HEK293 (cell line): Measurements from ENCODE around the gene SIN3A.
A peak's percentile ranks its signal among the peaks of the same experiment; 100 is the strongest.

ENCODE experiments used
- GLI2 ChIP-seq: fragments of 450-650 bp; formaldehyde crosslinking; IDR thresholded peaks from 2 replicates; pipeline ENCODE4; 2017; ENCODE audit warnings: missing biosample characterization, missing genetic modification characterization, low read depth, borderline replicate concordance
- INSM2 ChIP-seq: fragments of 450-650 bp; formaldehyde crosslinking; IDR thresholded peaks from 2 replicates; pipeline ENCODE4 v1.5.1; 2016; ENCODE audit warnings: missing biosample characterization, missing genetic modification characterization
- KLF8 ChIP-seq: fragments of 450-650 bp; formaldehyde crosslinking; IDR thresholded peaks from 2 replicates; pipeline ENCODE4 v1.5.1; 2016; ENCODE audit warnings: missing biosample characterization, missing genetic modification characterization
- OSR2 ChIP-seq: fragments of 450-650 bp; formaldehyde crosslinking; IDR thresholded peaks from 2 replicates; pipeline ENCODE4 v1.5.1; 2016; ENCODE audit warnings: missing biosample characterization, missing genetic modification characterization
- RBAK ChIP-seq: fragments of 450-650 bp; formaldehyde crosslinking; IDR thresholded peaks from 2 replicates; pipeline ENCODE4 v1.5.1; 2016; ENCODE audit warnings: missing biosample characterization, missing genetic modification characterization
- SP7 ChIP-seq: fragments of 450-650 bp; formaldehyde crosslinking; IDR thresholded peaks from 2 replicates; pipeline ENCODE4 v1.5.1; 2016; ENCODE audit warnings: missing biosample characterization, missing genetic modification characterization
- ZBTB26 ChIP-seq: fragments of 450-650 bp; formaldehyde crosslinking; optimal IDR thresholded peaks from 2 replicates; pipeline ENCODE3; 2016; ENCODE audit warnings: missing biosample characterization, mild to moderate bottlenecking, missing genetic modification characterization
- ZFP3 ChIP-seq: fragments of 450-650 bp; formaldehyde crosslinking; IDR thresholded peaks from 2 replicates; pipeline ENCODE4 v1.5.1; 2016; ENCODE audit warnings: low read depth, missing biosample characterization, missing genetic modification characterization
- ZFP41 ChIP-seq: fragments of 450-650 bp; formaldehyde crosslinking; IDR thresholded peaks from 2 replicates; pipeline ENCODE4 v1.5.1; 2016; ENCODE audit warnings: missing biosample characterization, missing genetic modification characterization, borderline replicate concordance
- ZFP69B ChIP-seq: fragments of 450-650 bp; formaldehyde crosslinking; IDR thresholded peaks from 2 replicates; pipeline ENCODE4 v1.5.1; 2016; ENCODE audit warnings: missing biosample characterization, missing genetic modification characterization
- ZNF174 ChIP-seq: fragments of 450-650 bp; formaldehyde crosslinking; IDR thresholded peaks from 2 replicates; pipeline ENCODE4 v1.5.0; 2017; ENCODE audit warnings: missing biosample characterization, mild to moderate bottlenecking, missing genetic modification characterization
- ZNF2 ChIP-seq: fragments of 450-650 bp; formaldehyde crosslinking; IDR thresholded peaks from 2 replicates; pipeline ENCODE4 v1.5.1; 2016; ENCODE audit warnings: missing biosample characterization, missing genetic modification characterization
- ZNF211 ChIP-seq: fragments of 450-650 bp; formaldehyde crosslinking; IDR thresholded peaks from 2 replicates; pipeline ENCODE4 v1.5.1; 2016; ENCODE audit warnings: low read depth, missing biosample characterization, missing genetic modification characterization
- ZNF214 ChIP-seq: fragments of 450-650 bp; formaldehyde crosslinking; IDR thresholded peaks from 2 replicates; pipeline ENCODE4 v1.5.1; 2017; ENCODE audit warnings: missing biosample characterization, mild to moderate bottlenecking, missing genetic modification characterization, borderline replicate concordance
- ZNF24 ChIP-seq: fragments of 450-650 bp; formaldehyde crosslinking; IDR thresholded peaks from 2 replicates; pipeline ENCODE4 v1.5.1; 2016; ENCODE audit warnings: missing biosample characterization, missing genetic modification characterization
- ZNF292 ChIP-seq: fragments of 450-650 bp; formaldehyde crosslinking; IDR thresholded peaks from 2 replicates; pipeline ENCODE4 v1.5.1; 2016; ENCODE audit warnings: low read depth, missing biosample characterization, missing genetic modification characterization, borderline replicate concordance
- ZNF341 ChIP-seq: fragments of 450-650 bp; formaldehyde crosslinking; IDR thresholded peaks from 2 replicates; pipeline ENCODE4; 2016; ENCODE audit warnings: low read depth, missing biosample characterization, missing genetic modification characterization
- ZNF366 ChIP-seq: fragments of 450-650 bp; formaldehyde crosslinking; conservative IDR thresholded peaks from 2 replicates; pipeline ENCODE4 v1.5.1; 2016; ENCODE audit warnings: missing biosample characterization, missing genetic modification characterization
- ZNF391 ChIP-seq: fragments of 450-650 bp; formaldehyde crosslinking; IDR thresholded peaks from 2 replicates; pipeline ENCODE4 v1.5.1; 2016; ENCODE audit warnings: low read depth, missing biosample characterization, missing genetic modification characterization, borderline replicate concordance
- ZNF449 ChIP-seq: fragments of 450-650 bp; formaldehyde crosslinking; IDR thresholded peaks from 2 replicates; pipeline ENCODE4 v1.5.1; 2017; ENCODE audit warnings: missing biosample characterization, mild to moderate bottlenecking, missing genetic modification characterization, moderate library complexity
- ZNF544 ChIP-seq: fragments of 450-650 bp; formaldehyde crosslinking; IDR thresholded peaks from 2 replicates; pipeline ENCODE4 v1.5.0; 2017; ENCODE audit warnings: missing biosample characterization, missing genetic modification characterization
- ZNF548 ChIP-seq: fragments of 450-650 bp; formaldehyde crosslinking; IDR thresholded peaks from 2 replicates; pipeline ENCODE4 v1.5.1; 2016; ENCODE audit warnings: missing biosample characterization, missing genetic modification characterization
- ZNF571 ChIP-seq: fragments of 450-650 bp; formaldehyde crosslinking; IDR thresholded peaks from 2 replicates; pipeline ENCODE4 v1.5.0; 2017; ENCODE audit warnings: missing biosample characterization, missing genetic modification characterization
- ZNF596 ChIP-seq: fragments of 450-650 bp; IDR thresholded peaks from 2 replicates; pipeline ENCODE4 v1.5.0; 2018; ENCODE audit warnings: missing biosample characterization, mild to moderate bottlenecking, missing genetic modification characterization, moderate library complexity
- ZNF645 ChIP-seq: fragments of 450-650 bp; formaldehyde crosslinking; IDR thresholded peaks from 2 replicates; pipeline ENCODE4; 2016; ENCODE audit warnings: missing biosample characterization, missing genetic modification characterization
- ZNF677 ChIP-seq: fragments of 450-650 bp; IDR thresholded peaks from 2 replicates; pipeline ENCODE4 v1.5.0; 2018; ENCODE audit warnings: missing biosample characterization, mild to moderate bottlenecking, missing genetic modification characterization, moderate library complexity
- ZNF704 ChIP-seq: fragments of 450-650 bp; formaldehyde crosslinking; IDR thresholded peaks from 2 replicates; pipeline ENCODE4 v1.5.1; 2016; ENCODE audit warnings: missing biosample characterization, missing genetic modification characterization
- ZNF707 ChIP-seq: fragments of 450-650 bp; formaldehyde crosslinking; IDR thresholded peaks from 2 replicates; pipeline ENCODE4 v1.5.1; 2016; ENCODE audit warnings: missing biosample characterization, missing genetic modification characterization
- ZNF76 ChIP-seq: fragments of 450-650 bp; formaldehyde crosslinking; IDR thresholded peaks from 2 replicates; pipeline ENCODE4; 2016; ENCODE audit warnings: low read depth, missing biosample characterization, missing genetic modification characterization, borderline replicate concordance
- ZNF777 ChIP-seq: fragments of 450-650 bp; formaldehyde crosslinking; IDR thresholded peaks from 2 replicates; pipeline ENCODE4 v1.5.1; 2017; ENCODE audit warnings: missing biosample characterization, missing genetic modification characterization, borderline replicate concordance
- ZNF785 ChIP-seq: fragments of 450-650 bp; formaldehyde crosslinking; IDR thresholded peaks from 2 replicates; pipeline ENCODE4 v1.5.1; 2016; ENCODE audit warnings: missing biosample characterization, missing genetic modification characterization
- ZSCAN23 ChIP-seq: fragments of 450-650 bp; formaldehyde crosslinking; IDR thresholded peaks from 2 replicates; pipeline ENCODE4 v1.5.1; 2016; ENCODE audit warnings: missing biosample characterization, missing genetic modification characterization
- ZSCAN30 ChIP-seq: fragments of 450-650 bp; IDR thresholded peaks from 2 replicates; pipeline ENCODE4 v1.5.1; 2018; ENCODE audit warnings: missing biosample characterization, mild to moderate bottlenecking, missing genetic modification characterization, moderate library complexity

Gene SIN3A

GRCh38 chr15:75455982-75456531 lies 4.6 kb upstream of the SIN3A start (continued):
- TF ChIP-seq ZNF704 (no peak), ZFP3 (tag by site-specific recombination) (no peak), RBAK (tag by site-specific recombination) (no peak), ZNF544 (tag by site-specific recombination) (no peak), ZFP41 (tag by site-specific recombination) (no peak), ZNF391 (tag by site-specific recombination) (peak; percentile 16; the same call in 1 of the 2 replicates), ZNF214 (no peak), ZNF571 (tag by site-specific recombination) (no peak), ZNF24 (tag by site-specific recombination) (peak; percentile 79), ZNF341 (tag by site-specific recombination) (no peak; the same call in 1 of the 2 replicates), KLF8 (tag by site-specific recombination) (peak; percentile 72; the same call in 1 of the 2 replicates), ZNF211 (tag by site-specific recombination) (no peak), ZNF2 (peak; percentile 48), ZFP69B (tag by site-specific recombination) (no peak), SP7 (tag by site-specific recombination) (peak; percentile 60; the same call in 1 of the 2 replicates), ZNF76 (tag by site-specific recombination) (no peak), GLI2 (tag by site-specific recombination) (no peak), ZSCAN30 (peak; percentile 60; the same call in 1 of the 2 replicates), ZNF548 (no peak), INSM2 (tag by site-specific recombination) (no peak), ZBTB26 (tag by site-specific recombination) (no peak), ZNF174 (tag by site-specific recombination) (no peak), ZNF449 (tag by site-specific recombination) (0 out of 2 replicates have a peak, but pooled peaks have one; percentile 13), ZNF707 (tag by site-specific recombination) (no peak), OSR2 (tag by site-specific recombination) (no peak), ZNF366 (tag by site-specific recombination) (peak; percentile 74; the same call in 1 of the 2 replicates), ZNF785 (tag by site-specific recombination) (0 out of 2 replicates have a peak, but pooled peaks have one; percentile 8), ZSCAN23 (tag by site-specific recombination) (peak; percentile 67; the same call in 1 of the 2 replicates), ZNF677 (tag by site-specific recombination) (no peak), ZNF645 (no peak), ZNF596 (tag by site-specific recombination) (no peak), ZNF777 (tag by site-specific recombination) (no peak), ZNF292 (tag by site-specific recombination) (no peak)
